C4-2B (cell line): ENCODE data around the gene GRIN3B.
"Not testable (repeated sequence)": the region's sequence is repeated elsewhere in the genome, so short reads cannot be mapped to it uniquely, and the experiment has no call there.

Experiments used
- ZFX ChIP-seq: fragments of 450-650 bp; IDR thresholded peaks from 2 replicates; pipeline ENCODE4 v1.6.1; 2017
- TF ChIP-seq, protein P1 (sequence below): fragments of 450-650 bp; conservative IDR thresholded peaks from 2 replicates; pipeline ENCODE4 v1.5.1; 2017; ENCODE audit warnings: mild to moderate bottlenecking

DNA sequence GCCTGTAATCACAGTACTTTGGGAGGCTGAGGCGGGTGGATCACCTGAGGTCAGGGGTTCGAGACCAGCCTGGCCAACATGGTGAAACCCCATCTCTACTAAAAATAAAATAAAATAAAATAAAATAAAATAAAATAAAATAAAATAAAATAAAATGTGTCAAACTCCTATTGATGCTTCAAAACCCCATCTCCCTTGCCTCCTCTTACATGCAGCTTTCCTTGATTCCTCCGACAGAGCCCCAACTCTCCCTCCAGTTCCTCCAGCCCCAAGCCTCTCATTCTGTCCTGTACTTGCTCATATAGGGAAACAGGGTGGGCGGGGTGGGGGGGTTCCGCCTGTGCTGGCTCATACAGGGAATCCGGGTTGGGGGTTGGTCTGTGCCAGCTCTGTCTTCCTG lies 24.9 kb downstream of the GRIN3B start:
- TF ChIP-seq, protein P1, sequence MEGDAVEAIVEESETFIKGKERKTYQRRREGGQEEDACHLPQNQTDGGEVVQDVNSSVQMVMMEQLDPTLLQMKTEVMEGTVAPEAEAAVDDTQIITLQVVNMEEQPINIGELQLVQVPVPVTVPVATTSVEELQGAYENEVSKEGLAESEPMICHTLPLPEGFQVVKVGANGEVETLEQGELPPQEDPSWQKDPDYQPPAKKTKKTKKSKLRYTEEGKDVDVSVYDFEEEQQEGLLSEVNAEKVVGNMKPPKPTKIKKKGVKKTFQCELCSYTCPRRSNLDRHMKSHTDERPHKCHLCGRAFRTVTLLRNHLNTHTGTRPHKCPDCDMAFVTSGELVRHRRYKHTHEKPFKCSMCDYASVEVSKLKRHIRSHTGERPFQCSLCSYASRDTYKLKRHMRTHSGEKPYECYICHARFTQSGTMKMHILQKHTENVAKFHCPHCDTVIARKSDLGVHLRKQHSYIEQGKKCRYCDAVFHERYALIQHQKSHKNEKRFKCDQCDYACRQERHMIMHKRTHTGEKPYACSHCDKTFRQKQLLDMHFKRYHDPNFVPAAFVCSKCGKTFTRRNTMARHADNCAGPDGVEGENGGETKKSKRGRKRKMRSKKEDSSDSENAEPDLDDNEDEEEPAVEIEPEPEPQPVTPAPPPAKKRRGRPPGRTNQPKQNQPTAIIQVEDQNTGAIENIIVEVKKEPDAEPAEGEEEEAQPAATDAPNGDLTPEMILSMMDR, result not testable (repeated sequence)
- TF ChIP-seq ZFX, result not testable (repeated sequence)
